Measurements from ENCODE around the gene AIFM2. TPM values are rescaled to one million over a fixed set of nuclear protein-coding genes. Genes with fewer than 3 reads are reported as not detected.

The AIFM2 gene
- total RNA-seq, 1 experiment from 2014 or later, result 31.1 TPM

- BruUV-seq (replicated peaks), result no TSS peak
- peaks cover 26% of the 10 kb centered on the region for H3K36me3 Mint-ChIP-seq (ENCODE audit: insufficient read depth, unreplicated experiment)
- Histone ChIP-seq H3K9me3 (no peaks in the 10 kb centered on the region), H3K4me3 (ENCODE audit: low read depth, low read length) (no peak overlapping the region), H3K36me3 (ENCODE audit: control insufficient read depth, insufficient read depth, low read length) (no peaks in the 10 kb centered on the region), H3K4me1 (peaks cover 11% of the 10 kb centered on the region), H3K27me3 (replicated peaks; ENCODE audit: control insufficient read depth, insufficient read depth, low read length) (no peaks in the 10 kb centered on the region)
- ChIA-PET CTCF (interaction anchor here (0.6 kb wide), 1 partner anchor 257 kb away, joined by 3 read pairs; no protein-coding TSS in a partner anchor), POLR2A (no interaction called here)
- DNase-seq, result no peak
- H3K4me1 Mint-ChIP-seq (ENCODE audit: low read depth, unreplicated experiment), result no peaks in the 10 kb centered on the region
- H3K4me3 Mint-ChIP-seq (ENCODE audit: unreplicated experiment), result no peak overlapping the region
- no peak overlapping the region for H3K27ac Mint-ChIP-seq (ENCODE audit: unreplicated experiment)
- intact Hi-C loops (cut with micrococcal nuclease; ENCODE audit: unreplicated experiment), result no loop called here
- TF ChIP-seq, protein P1, sequence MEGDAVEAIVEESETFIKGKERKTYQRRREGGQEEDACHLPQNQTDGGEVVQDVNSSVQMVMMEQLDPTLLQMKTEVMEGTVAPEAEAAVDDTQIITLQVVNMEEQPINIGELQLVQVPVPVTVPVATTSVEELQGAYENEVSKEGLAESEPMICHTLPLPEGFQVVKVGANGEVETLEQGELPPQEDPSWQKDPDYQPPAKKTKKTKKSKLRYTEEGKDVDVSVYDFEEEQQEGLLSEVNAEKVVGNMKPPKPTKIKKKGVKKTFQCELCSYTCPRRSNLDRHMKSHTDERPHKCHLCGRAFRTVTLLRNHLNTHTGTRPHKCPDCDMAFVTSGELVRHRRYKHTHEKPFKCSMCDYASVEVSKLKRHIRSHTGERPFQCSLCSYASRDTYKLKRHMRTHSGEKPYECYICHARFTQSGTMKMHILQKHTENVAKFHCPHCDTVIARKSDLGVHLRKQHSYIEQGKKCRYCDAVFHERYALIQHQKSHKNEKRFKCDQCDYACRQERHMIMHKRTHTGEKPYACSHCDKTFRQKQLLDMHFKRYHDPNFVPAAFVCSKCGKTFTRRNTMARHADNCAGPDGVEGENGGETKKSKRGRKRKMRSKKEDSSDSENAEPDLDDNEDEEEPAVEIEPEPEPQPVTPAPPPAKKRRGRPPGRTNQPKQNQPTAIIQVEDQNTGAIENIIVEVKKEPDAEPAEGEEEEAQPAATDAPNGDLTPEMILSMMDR (IDR thresholded peaks at IDR 0.05; ENCODE audit: insufficient read depth in 1 of 2, low read depth in 1 of 2, low read length in 1 of 2, severe bottlenecking in 1 of 2, unreplicated experiment in 1 of 2), result no peak
- H3K27me3 Mint-ChIP-seq (ENCODE audit: insufficient read depth, unreplicated experiment), result no peaks in the 10 kb centered on the region
- H3K9me3 Mint-ChIP-seq (ENCODE audit: unreplicated experiment), result no peaks in the 10 kb centered on the region
These were observed 20.6 kb downstream of the AIFM2 start for GRCh38 chr10:70112071-70112470.

- no peaks in the 10 kb centered on the region for H3K27me3 ChIP-seq (replicated peaks; ENCODE audit: control insufficient read depth, insufficient read depth, low read length)
- H3K4me3 ChIP-seq (ENCODE audit: low read depth, low read length), result no peak overlapping the region
- Mint-ChIP-seq H3K4me3 (ENCODE audit: unreplicated experiment) (no peak overlapping the region), H3K27ac (ENCODE audit: unreplicated experiment) (no peak overlapping the region), H3K27me3 (ENCODE audit: insufficient read depth, unreplicated experiment) (no peaks in the 10 kb centered on the region), H3K4me1 (ENCODE audit: low read depth, unreplicated experiment) (no peaks in the 10 kb centered on the region), H3K9me3 (ENCODE audit: unreplicated experiment) (no peaks in the 10 kb centered on the region), H3K36me3 (ENCODE audit: insufficient read depth, unreplicated experiment) (peaks cover 26% of the 10 kb centered on the region)
- H3K36me3 ChIP-seq (ENCODE audit: control insufficient read depth, insufficient read depth, low read length), result no peaks in the 10 kb centered on the region
- H3K4me1 ChIP-seq, result peaks cover 11% of the 10 kb centered on the region
- POLR2A ChIA-PET, result no interaction called here
- no peak for DNase-seq
- intact Hi-C loops (cut with micrococcal nuclease; ENCODE audit: unreplicated experiment), result no loop called here
- TF ChIP-seq, protein P1 (IDR thresholded peaks at IDR 0.05; ENCODE audit: insufficient read depth in 1 of 2, low read depth in 1 of 2, low read length in 1 of 2, severe bottlenecking in 1 of 2, unreplicated experiment in 1 of 2), result no peak
- no peaks in the 10 kb centered on the region for H3K9me3 ChIP-seq
- BruUV-seq (replicated peaks), result no TSS peak
- CTCF ChIA-PET, result interaction anchor here (0.6 kb wide), 1 partner anchor 258 kb away, joined by 3 read pairs; no protein-coding TSS in a partner anchor
These were observed 21.1 kb downstream of the AIFM2 start for GRCh38 chr10:70111496-70111895.

DNA sequence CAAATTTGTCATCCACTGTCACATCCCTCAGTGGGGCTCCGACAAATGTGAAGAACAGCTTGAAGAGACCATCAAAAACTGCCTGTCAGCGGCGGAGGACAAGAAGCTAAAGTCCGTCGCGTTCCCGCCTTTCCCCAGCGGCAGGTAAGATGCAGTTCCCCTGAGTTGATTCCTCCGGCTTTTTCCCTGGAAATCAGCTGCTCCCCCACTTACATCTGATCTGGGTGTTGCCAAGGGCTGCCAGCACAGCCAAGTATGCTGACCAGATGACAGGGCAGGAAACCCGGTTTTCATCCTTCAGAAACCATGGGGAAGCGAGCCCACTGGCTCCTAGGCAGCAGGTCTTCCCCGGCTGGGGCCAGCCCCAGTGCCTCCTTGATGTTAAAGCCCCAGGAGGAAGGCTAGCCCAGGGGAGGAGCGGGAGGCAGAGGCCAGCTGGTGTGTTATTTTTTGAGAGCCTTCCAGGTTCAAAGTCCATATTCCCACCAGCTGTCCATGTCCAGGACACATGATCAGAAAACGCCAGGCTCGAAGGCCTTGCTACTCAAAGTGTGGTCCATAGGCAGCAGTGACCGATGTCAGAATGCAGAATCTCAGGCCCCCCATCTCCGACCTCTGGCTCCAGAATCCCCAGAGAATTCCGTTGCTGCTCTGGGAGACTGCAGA, 23.4 kb downstream of the AIFM2 start:
- TF ChIP-seq, protein P1 (IDR thresholded peaks at IDR 0.05; ENCODE audit: insufficient read depth in 1 of 2, low read depth in 1 of 2, low read length in 1 of 2, severe bottlenecking in 1 of 2, unreplicated experiment in 1 of 2), result no peak
- no peaks in the 10 kb centered on the region for H3K36me3 ChIP-seq (ENCODE audit: control insufficient read depth, insufficient read depth, low read length)
- no TSS peak for BruUV-seq (replicated peaks)

More for the DNA sequence above, 23.4 kb downstream of the AIFM2 start:
- intact Hi-C loops (cut with micrococcal nuclease; ENCODE audit: unreplicated experiment), result loop anchor here (1.0 kb wide), 1 partner anchor 20 kb away; no protein-coding TSS in a partner anchor
- no peak for DNase-seq
- H3K27ac Mint-ChIP-seq (ENCODE audit: unreplicated experiment), result no peak overlapping the region
- no peaks in the 10 kb centered on the region for H3K9me3 Mint-ChIP-seq (ENCODE audit: unreplicated experiment)
- Histone ChIP-seq H3K4me1 (peaks cover 11% of the 10 kb centered on the region), H3K9me3 (no peaks in the 10 kb centered on the region), H3K4me3 (ENCODE audit: low read depth, low read length) (no peak overlapping the region), H3K27me3 (replicated peaks; ENCODE audit: control insufficient read depth, insufficient read depth, low read length) (no peaks in the 10 kb centered on the region)
- POLR2A ChIA-PET, result no interaction called here
- H3K4me3 Mint-ChIP-seq (ENCODE audit: unreplicated experiment), result no peak overlapping the region
- CTCF ChIA-PET, result interaction anchor here (2.0 kb wide), 1 partner anchor 37 kb away, joined by 10 read pairs; the partner anchor contains the start of gene TYSND1
- H3K27me3 Mint-ChIP-seq (ENCODE audit: insufficient read depth, unreplicated experiment), result no peaks in the 10 kb centered on the region
- no peaks in the 10 kb centered on the region for H3K4me1 Mint-ChIP-seq (ENCODE audit: low read depth, unreplicated experiment)
- H3K36me3 Mint-ChIP-seq (ENCODE audit: insufficient read depth, unreplicated experiment), result peaks cover 18% of the 10 kb centered on the region

Data from Caco-2 (cell line).